GM18909 (cell line): ENCODE data around the gene KIF2A.

Source experiments
- ATAC-seq: cut with Tn5 transposase; IDR thresholded peaks from one replicate; pipeline ENCODE4 v1.9.1; 2021; ENCODE audit warnings: mild to moderate bottlenecking; ENCODE audit not compliant: unreplicated experiment, poor library complexity

KIF2A gene

DNA sequence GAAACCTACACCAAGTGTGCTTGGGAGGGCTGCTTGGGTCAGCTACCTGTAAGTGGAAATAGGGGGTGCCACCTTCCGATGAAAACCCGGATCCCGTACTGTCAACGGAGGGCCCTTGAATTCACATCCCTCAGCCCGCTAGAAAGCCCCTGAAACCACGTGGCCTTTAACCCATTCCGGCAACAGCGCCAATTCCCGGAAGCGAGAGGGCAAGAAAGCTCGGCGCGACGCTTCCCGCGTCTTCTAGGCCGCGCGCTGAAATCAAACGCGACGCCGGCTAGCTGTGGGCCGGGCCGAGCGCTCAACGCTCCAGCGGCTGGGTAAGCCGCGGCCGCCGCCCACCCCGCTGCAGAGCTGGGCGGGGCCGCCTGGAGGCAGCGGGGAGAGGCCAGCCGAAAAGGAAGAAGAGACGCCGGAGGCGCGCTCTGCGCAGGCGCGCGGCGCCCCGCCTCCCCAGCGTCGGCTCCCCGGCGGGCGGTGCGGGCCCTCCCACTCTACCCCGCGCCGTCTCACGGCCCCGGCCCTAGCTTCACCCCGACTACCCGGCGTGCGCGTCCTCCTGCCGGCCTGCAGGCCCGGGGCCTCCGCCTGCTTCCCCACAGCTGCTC, at the start of gene KIF2A:
Gene KIF2A, plus strand, starts transcription at position 492 of the 608 bp plus-strand sequence. CDS start 267 bp downstream, outside the sequence.
- peak; percentile 93 for ATAC-seq

DNA sequence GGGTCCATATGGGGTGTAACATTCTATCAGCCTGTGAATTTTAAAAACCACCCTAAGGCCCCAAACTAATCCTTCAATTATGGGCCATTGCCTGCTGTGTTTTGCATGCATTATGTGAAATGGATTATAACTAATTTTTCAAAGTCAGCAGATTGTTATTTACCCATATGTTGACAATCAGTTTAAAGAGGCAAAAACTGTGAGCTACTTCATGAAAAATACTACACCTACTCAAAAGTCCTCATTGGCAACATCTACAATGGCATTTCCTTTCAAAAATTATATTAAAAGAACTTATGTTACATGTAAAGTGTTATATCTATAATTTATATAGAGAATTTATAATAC, 49.0 kb upstream of the KIF2A start:
- no peak for ATAC-seq

DNA sequence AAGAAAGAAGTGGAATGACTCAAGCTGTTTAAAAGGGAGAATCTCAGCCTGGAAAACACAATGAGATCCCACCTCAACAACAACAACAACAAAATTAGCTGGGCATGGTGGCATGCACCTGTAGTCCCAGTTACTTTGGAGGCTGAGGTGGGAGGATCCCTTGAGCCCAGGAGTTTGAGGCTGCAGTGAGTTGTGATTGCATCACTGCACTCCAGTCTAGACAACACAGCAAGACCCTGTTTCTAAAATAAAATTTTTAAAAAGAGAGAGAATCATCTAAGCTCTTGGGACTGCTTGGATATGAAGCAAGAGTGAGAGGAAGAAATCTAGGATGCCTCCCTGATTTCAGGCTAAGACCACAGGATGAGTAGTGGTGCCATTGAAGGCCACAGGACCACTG, 47.4 kb upstream of the KIF2A start:
- ATAC-seq = no peak

DNA sequence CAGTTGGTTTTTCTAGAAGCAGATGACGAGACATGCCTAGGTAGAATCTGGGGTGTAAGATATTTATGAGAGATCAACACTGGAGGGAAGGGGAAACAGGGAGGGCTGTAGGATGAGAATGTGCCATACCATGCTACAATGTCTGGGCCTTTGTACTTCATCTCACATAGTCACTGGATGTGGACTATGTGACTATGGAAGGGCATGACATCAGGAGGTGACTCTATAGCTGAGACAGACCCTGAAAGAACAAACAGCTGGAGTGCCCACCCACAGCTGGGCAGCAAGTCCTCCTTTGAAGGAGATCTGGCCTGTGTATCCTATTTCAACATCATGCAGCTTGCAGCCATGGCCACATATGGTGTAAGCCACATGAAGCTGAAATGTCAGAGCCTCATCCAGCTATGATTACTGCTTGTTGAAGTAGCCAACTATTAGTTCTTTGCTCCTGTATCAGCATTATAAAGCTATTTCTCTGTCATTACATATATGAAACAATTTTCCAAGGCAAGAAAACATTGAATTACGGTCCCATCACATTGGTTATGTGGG, 46.2 kb upstream of the KIF2A start:
- no peak for ATAC-seq

DNA sequence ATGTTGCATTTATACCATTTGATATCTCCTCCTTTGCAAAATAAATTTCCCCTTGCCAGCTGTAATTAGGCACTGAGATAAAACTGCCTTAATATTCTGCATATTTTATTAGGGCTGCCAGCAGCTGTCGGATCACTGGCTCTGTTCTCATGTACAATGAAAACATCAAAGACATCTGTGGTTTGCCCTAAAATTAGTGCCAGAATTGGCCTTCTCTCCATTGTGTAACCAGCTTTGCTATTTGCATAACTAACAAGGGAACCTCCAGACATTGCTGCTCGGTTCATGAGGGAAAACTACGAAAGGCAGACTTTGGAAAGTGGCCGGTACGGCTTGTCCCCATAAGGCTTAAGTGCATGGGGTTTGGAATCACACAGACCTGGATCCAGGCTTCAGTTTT, 45.5 kb upstream of the KIF2A start:
- no peak for ATAC-seq

DNA sequence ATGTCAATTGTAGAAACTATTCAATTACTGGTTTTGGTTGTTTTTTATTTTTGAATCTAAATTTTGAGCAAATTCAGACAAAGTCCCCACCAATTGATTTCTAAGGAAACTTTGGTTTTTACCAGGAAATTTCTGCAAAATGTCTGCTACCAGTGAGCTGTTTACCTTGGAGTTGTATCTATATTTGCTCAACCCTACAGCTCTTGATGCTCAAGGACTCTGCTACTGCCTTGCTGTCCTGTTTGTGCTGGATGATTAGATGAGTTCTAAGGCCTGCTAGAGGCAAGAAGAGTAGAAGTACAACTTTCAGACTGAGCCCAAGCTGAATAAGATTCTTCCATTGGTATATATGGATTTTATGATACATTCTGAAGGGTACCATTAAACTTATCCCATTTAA, 42.6 kb upstream of the KIF2A start:
- ATAC-seq = no peak

DNA sequence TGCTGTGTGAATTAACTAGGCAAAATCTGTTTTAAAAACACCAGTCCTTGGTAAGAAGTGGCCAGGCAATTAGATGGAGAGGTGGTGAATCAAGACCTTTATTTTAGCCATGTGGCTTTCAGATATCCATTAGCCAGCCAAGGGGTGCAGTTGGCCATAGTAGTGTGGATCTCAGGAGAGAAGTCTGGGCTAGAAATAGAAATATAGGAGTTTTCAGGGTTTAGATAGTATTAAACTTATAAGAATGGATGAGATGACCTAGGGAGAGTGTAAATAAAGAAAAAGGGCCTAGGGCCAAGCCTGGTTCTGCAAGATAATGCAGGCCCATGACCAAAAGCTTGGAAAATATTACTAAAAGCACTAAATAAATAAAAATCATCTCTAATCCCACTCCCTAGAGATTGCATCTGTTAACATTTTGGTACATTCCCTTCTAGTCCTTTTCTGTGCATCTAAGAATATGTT, 40.3 kb upstream of the KIF2A start:
- ATAC-seq = no peak

DNA sequence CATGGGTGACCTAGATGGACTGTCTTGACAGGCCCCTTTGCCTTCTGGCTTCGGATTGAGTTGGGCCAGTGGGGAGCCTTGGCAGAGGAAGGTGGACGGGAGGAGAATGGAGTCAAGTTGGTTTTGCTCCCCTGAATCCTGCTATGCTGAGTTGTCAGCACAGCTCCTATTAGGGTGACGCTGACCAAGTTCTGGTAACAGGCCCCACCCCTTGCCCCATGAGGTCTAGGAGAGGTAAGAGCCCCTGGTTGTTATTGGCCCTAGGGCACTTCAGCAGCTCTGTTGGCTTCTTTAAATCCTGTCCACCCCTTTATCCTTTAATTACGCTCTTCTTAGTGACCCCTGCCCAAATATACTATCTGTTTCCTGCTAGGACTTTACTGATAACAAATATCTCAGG, 39.4 kb upstream of the KIF2A start:
- no peak for ATAC-seq

DNA sequence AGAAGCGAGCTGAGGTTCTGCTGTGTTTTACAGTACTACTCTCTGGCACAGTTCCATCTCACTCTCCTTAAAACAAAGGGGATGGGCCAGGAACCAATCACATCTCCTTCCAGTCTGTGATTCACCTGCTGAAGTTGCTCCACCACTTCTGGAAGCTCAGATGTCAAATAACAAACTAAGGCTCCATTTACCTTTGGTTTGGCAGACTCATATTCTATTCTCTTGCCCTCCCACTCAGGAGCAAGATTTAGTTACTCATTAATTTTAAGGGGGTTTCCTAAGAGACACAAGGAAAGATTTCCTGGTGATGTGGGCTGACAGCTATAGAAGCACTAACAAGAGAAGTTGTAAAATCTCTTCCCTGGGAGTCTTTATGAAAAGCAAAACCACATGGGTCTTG, 37.8 kb upstream of the KIF2A start:
- peak; percentile 57 for ATAC-seq

DNA sequence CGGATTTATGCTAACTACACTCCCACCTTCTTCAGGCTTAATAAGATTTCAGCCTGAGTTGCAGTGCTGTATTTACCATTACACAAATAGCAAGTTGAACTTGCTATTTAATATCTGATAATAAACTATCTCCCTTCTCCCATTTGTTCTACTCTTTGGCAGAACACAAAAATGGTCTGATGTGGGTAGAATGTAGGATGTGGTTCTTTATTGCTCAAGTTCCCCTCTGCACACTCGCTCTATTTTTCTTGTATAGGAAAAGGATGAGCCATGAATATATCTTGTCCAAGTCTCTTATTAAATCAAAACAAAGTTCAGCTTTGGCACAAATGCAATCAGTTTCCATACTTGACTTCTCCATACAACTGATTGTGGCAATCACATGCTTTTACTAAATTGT, 37.2 kb upstream of the KIF2A start:
- no peak for ATAC-seq

DNA sequence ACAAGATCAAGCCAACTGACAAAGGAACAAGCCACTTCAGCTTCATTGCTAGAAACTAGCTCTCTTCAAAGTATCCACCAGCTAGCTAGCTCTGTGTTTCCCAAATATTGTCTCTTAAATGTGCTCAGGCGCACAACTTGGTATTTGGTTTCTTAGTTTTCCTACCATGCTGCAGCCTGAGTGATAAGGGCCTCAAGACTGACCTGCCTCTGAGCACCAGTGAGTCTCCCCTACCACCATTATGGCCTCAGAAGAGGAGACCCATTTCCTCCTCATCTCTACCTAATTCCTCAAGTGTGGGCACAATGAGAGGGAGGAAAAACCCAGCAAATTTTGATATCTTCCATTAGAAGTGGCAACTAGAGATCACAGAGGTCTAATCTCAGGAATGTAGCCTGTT, 34.6 kb upstream of the KIF2A start:
- ATAC-seq = no peak

DNA sequence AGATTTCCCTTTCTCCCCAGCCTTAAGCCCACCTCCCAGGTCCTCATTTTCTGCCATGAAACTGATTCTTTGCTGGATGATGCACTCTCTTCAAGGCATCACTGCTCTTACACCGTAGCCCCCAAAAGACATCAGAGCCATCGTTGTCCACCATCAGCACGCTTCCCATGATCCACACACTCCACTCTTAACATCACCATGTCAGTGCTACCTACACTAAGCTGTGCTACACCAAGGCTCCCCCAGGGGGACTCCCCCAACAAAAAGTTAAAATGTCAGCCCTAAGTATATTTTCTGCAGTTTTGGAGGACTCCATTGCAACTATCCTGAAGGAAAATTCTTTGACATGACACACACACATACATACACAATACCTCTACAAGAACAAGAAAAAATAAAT, 34.1 kb upstream of the KIF2A start:
- ATAC-seq = no peak

DNA sequence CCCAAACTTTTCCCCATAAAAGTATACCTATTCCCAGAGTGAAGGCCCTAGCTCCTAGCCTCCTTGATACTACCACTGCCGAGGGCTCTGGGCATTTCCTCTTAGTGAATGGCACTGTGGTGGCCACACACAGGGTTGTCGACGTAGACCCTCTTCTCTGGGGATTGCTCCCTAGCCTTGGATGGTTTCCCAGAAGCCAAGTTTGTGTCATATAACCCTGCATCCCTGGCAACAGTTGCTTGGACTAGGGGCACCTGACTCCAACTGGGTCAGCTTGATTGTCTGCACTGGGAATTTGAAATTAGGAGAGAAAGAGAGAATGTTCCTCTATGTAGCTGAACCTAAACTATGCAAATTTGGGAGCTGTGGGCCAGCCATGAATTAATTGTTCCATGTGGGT, 32.3 kb upstream of the KIF2A start:
- ATAC-seq = no peak

DNA sequence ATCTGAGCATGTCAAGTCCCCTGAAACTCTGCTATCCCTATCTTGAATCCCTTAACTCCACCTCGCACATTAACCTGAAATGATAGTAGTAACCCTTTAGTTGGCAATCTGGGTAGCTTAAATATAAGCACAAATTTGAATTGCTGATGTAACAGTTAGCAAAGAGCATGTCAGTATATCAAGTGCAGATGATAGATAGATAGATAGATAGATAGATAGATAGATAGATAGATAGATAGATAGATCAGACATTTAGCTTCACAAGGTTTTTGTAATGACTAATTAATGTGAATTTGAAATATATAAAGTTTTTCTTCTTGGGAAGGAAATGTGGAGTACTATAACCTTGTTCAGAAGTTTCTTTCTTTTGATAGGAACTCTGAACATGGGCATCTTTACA, 30.4 kb upstream of the KIF2A start:
- no peak for ATAC-seq

DNA sequence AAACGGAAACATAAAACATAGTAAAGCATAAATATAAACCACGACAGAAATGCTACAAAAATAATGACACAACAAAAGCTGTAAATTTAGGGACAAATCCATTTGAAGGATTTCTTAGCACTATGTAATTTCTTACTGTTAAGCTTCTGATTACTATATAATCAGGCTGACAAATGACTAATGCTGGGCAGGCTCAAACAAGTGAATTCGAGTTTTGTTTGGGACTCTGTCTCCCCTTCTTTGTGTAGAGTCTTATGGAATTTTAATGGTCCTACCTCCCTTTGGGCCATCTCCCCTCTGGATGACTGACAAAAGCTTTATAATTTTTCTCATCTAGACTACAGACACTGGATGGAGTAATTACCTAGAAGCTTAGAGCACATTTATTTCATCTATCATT, 24.6 kb upstream of the KIF2A start:
- ATAC-seq = no peak

DNA sequence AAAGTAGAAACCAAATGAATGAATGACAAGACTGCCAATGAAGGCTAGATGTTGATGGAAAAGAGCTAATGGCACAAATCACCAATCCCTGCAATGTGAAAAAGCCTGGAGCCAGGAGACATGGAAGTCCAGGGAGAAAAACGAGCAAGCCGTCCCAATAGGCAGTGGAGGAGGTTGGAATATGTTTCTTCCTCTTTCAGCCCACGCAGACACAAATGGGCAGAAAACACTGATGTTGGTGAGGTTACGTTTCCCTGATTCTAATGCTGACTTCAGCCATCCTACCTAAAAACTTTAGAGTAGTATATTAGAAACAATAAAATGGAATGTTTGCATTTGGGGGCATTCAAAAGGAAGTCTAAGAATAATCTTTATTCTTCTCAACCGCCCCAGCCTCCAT, 23.9 kb upstream of the KIF2A start:
- ATAC-seq = no peak

DNA sequence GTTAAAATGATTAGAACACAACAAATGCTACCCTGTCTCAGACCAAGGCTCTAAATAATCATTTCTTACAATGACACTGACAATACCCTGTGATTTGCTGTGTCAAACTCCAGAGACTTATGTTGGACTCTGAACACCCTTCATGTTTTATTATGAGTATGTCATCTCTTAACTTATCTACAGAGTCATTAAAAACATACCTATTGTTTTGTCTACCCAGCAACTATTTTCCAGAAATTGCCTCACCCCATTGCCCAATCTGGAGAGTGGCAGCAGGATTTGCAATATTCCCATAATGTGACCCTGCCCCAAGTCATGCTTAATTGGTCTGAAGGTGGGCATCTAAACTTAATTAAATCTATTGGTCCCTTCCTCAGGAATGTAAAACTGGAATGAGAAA, 23.0 kb upstream of the KIF2A start:
- ATAC-seq = no peak

DNA sequence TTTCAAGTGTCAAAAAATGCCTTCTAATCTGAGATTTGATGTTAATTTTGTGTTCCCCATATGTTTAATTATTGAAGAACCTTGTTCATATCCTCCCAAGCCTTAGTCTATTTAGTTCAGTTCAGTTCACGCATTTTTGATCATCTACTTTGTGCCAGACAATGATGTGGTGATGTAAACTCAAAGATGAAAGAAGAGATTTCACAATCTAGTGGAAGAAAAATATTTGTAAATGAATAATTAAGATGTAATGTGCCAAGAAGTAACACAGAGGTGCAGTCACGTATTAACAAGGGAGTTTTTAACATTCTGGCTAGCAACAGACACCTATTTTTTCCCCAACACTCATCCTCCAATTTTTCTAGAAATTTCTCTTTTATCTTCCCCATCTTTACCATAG, 22.1 kb upstream of the KIF2A start:
- no peak for ATAC-seq

DNA sequence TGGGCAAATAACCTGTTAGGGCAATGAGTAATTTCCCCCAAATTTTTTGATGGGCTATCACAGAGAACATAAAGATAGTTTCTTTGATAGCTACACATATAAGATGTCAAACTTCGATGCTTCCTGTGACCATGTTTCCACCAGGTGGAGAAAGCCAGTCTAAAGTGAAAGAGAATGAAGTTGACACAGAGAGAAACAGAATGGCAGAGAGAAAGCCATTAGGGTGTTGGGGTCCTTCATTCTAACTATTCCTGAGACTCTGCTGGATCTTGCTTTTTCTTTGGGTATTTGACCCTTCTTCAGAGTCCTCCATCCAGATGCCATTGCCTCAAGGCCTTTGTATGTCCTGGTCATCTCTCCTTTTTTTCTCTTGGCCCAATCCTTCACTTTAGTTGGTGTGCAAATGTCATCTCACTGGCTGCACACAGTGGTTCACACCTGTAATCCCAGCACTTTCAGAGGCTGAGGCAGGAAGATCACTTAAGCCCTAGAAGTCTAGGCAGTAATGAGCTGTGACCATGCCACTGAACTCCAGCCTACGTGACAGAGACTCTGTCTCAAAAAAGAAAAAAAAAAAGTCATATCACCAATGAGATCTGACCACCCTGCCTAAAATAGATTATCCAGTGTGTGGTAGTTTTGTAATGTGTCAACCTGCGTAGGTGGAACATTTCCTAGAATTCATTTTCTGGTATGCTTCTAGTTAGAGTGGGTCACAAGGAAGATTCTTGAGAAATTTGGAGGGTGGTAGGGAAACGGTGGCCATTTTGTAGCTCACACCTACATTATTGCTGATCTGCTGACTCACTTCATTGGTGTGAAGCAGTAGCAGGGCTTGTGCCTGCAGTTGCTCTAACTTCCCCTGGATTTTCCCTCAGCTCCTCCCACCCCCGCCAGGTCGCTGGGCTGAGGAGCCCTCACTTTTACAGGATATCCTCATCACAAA, 20.8 kb upstream of the KIF2A start:
- ATAC-seq = peak; percentile 82

DNA sequence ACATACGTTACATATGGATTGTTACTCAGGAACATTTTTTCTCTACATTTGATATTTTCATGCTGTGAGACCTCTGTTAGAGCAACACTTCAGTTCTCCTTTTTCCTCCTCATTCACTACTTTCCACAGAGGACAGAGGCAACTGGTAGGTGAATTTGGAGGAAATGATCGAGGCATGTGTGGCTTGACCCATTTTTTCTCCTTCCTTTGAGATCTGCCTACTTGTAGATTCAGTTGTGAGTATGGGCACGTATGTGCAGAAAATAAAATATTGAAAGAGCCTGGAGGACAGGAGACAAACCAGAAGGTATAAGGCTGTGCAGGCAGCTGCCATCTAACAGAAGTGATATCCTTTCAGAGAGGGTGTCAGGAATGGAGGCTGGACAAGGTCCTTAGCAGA, 19.2 kb upstream of the KIF2A start:
- ATAC-seq = no peak

DNA sequence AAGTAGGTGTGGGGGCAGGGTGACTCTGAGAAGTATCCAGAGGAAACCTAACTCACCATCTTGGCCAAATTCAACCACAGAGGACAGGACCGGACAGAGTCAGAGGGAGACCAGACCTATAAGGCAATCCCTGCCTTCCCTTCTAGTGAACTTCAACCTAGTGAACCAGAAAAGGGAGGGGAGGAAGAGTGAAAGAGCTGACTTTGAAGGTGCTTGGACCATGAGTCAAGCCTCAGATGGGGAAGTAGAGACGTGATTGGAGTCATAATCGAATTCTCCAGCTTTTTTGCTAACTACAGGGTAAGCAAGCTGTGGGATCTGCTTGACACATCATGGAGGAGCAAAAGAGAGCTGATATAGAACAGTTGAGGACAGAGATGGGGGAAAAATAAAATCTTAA, 18.8 kb upstream of the KIF2A start:
- no peak for ATAC-seq

DNA sequence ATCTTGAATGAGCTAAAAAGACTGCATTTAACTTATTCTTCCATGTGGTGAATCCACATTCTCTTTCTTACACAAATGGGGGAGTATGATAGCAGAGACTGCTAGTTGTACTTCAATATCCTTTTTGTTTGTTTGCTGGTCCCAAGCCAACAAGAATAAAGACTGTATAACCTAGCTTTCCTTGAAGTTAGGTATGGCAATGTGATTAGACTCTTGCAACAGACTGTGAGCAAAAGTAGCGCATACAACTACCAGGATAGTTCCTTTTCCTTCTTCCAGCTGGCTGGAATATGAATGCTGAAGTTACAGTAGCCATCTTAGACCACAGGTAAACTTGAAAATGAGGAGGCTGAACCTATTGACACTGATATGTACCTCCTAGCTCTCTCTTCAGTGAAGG, 17.9 kb upstream of the KIF2A start:
- no peak for ATAC-seq
